Mesenchymal stem cell (in vitro differentiated cells and primary cell): ENCODE measurements around the gene KLHL14.
A peak's percentile ranks its signal among the peaks of the same experiment; 100 is the strongest.

ENCODE experiments used
- DNase-seq: peaks from one replicate; pipeline ENCODE4 v3.0.0-alpha.2; 2013
- H2AFZ ChIP-seq: one replicate; pipeline ENCODE4 v1.6.1; 2013; ENCODE audit warnings: low read depth, mild to moderate bottlenecking, control low read depth, inconsistent platforms, low read length, moderate library complexity
- H2AK5ac ChIP-seq: 2 replicates; pipeline ENCODE4 v1.6.1; 2013; ENCODE audit warnings: low read length, moderate library complexity, mild to moderate bottlenecking, inconsistent platforms; ENCODE audit not compliant: severe bottlenecking
- H2BK120ac ChIP-seq: one replicate; pipeline ENCODE4 v1.6.1; 2013; ENCODE audit warnings: low read depth, mild to moderate bottlenecking, inconsistent platforms, low read length, moderate library complexity
- H2BK12ac ChIP-seq, 2 experiments: one replicate each; pipeline ENCODE4 v1.6.1; 2013; ENCODE audit warnings: inconsistent platforms in 2 of 2, low read length in 2 of 2, mild to moderate bottlenecking in 2 of 2, moderate library complexity in 2 of 2, control low read depth in 1 of 2
- H2BK15ac ChIP-seq: one replicate; pipeline ENCODE4 v1.6.1; 2013; ENCODE audit warnings: mild to moderate bottlenecking, low read depth, inconsistent platforms; ENCODE audit not compliant: poor library complexity, severe bottlenecking
- H2BK5ac ChIP-seq: 2 replicates; pipeline ENCODE4 v1.6.1; 2013; ENCODE audit warnings: low read depth, mild to moderate bottlenecking, low read length, control low read depth, inconsistent platforms; ENCODE audit not compliant: poor library complexity, severe bottlenecking
- H3K14ac ChIP-seq, 2 experiments: one replicate each; pipeline ENCODE4 v1.6.1; 2013; ENCODE audit warnings: inconsistent platforms in 2 of 2, low read length in 2 of 2, control low read depth in 1 of 2, mild to moderate bottlenecking in 1 of 2, moderate library complexity in 1 of 2
- H3K18ac ChIP-seq, 2 experiments: one replicate each; pipeline ENCODE4 v1.6.1; 2013; ENCODE audit warnings: inconsistent platforms in 2 of 2, low read length in 2 of 2, control low read depth in 1 of 2, low read depth in 1 of 2, mild to moderate bottlenecking in 1 of 2
- H3K23ac ChIP-seq, 2 experiments: one replicate each; pipeline ENCODE4 v1.6.1; 2013; ENCODE audit warnings: inconsistent platforms in 2 of 2, low read length in 2 of 2, mild to moderate bottlenecking in 2 of 2, moderate library complexity in 2 of 2, control low read depth in 1 of 2
- H3K27ac ChIP-seq: 2 replicates; pipeline ENCODE4 v1.5.1; 2013; ENCODE audit warnings: mild to moderate bottlenecking, moderate library complexity, low read length, control low read depth, inconsistent platforms; ENCODE audit not compliant: poor library complexity, severe bottlenecking
- H3K27me3 ChIP-seq, 2 experiments: 2 replicates each; pipeline versions ENCODE4 v1.6.1 to v1.7.0; 2013; ENCODE audit warnings: low read length in 2 of 2, mild to moderate bottlenecking in 2 of 2, moderate library complexity in 2 of 2, control low read depth in 1 of 2, inconsistent platforms in 1 of 2; ENCODE audit not compliant: control insufficient read depth in 1 of 2, insufficient read depth in 1 of 2
- H3K36me3 ChIP-seq, 2 experiments: 2 replicates each; pipeline versions ENCODE4 v1.6.1 to v1.7.0; 2013; ENCODE audit warnings: low read length in 2 of 2, control low read depth in 1 of 2, inconsistent platforms in 1 of 2, low read depth in 1 of 2, mild to moderate bottlenecking in 1 of 2; ENCODE audit not compliant: insufficient read depth in 2 of 2, control insufficient read depth in 1 of 2
- H3K4ac ChIP-seq, 2 experiments: one replicate each; pipeline ENCODE4 v1.6.1; 2013; ENCODE audit warnings: inconsistent platforms in 2 of 2, low read length in 2 of 2, mild to moderate bottlenecking in 2 of 2, moderate library complexity in 2 of 2, control low read depth in 1 of 2, low read depth in 1 of 2
- H3K4me1 ChIP-seq: 2 replicates; pipeline ENCODE4 v1.6.1; 2013; ENCODE audit warnings: low read depth, low read length, control low read depth; ENCODE audit not compliant: control insufficient read depth, insufficient read depth
- H3K4me2 ChIP-seq: 2 replicates; pipeline ENCODE4 v1.6.1; 2013; ENCODE audit warnings: low read length, mild to moderate bottlenecking, inconsistent platforms; ENCODE audit not compliant: poor library complexity, severe bottlenecking
- H3K4me3 ChIP-seq, 2 experiments: 2 replicates each; pipeline versions ENCODE4 v1.5.1 to v1.7.0; 2013; ENCODE audit warnings: low read length in 2 of 2, mild to moderate bottlenecking in 2 of 2, control low read depth in 1 of 2, low read depth in 1 of 2; ENCODE audit not compliant: insufficient read depth in 1 of 2
- H3K79me1 ChIP-seq: replicated peaks from 2 replicates; pipeline ENCODE4 v1.6.1; 2013; ENCODE audit warnings: mild to moderate bottlenecking, control low read depth, low read length, inconsistent platforms; ENCODE audit not compliant: poor library complexity, severe bottlenecking
- H3K9ac ChIP-seq: 2 replicates; pipeline ENCODE4 v1.7.0; 2013; ENCODE audit warnings: mild to moderate bottlenecking, low read length, moderate library complexity
- H3K9me3 ChIP-seq: 2 replicates; pipeline ENCODE4 v1.7.0; 2013; ENCODE audit warnings: mild to moderate bottlenecking, low read length; ENCODE audit not compliant: control insufficient read depth
- H4K8ac ChIP-seq: one replicate; pipeline ENCODE4 v1.6.1; 2013; ENCODE audit warnings: inconsistent platforms, mild to moderate bottlenecking, low read length, moderate library complexity
- H4K91ac ChIP-seq: one replicate; pipeline ENCODE4 v1.6.1; 2013; ENCODE audit warnings: mild to moderate bottlenecking, low read length, inconsistent platforms
- WGBS: methylation state at CpG from one replicate; pipeline ENCODE4 v1.1.7; 2013; ENCODE audit warnings: mixed read lengths; 5-methylcytosine and 5-hydroxymethylcytosine counted together

Gene KLHL14

DNA sequence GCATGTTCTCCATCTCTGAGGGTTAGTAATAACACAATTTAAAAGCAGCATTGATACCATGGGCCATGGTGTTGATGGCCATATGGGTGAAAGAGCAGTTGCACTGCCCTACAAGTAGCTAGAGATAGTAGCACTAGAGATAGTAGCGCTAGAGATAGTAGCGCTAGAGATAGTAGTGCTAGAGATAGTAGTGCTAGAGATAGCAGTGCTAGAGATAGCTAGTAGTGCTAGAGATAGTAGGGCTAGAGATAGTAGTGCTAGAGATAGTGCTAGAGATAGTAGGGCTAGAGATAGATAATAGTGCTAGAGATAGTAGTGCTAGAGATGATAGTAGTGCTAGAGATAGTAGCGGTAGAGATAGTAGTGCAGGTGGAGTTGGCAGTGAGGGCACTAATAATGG, 39.5 kb upstream of the KLHL14 start:
- no peaks in the 10 kb centered on the region for H3K4me1 ChIP-seq
- peaks cover 0 to 5% of the 10 kb centered on the region in 2 experiments for H3K27me3 ChIP-seq
- H3K14ac ChIP-seq: no peak overlapping the region
- H3K4me3 ChIP-seq: no peak overlapping the region
- H3K9ac ChIP-seq: no peak overlapping the region
- no peak overlapping the region for H2AFZ ChIP-seq
- no peak overlapping the region for H3K27ac ChIP-seq
- H2AK5ac ChIP-seq: no peak overlapping the region
- no peak overlapping the region for H2BK12ac ChIP-seq
- no peaks in the 10 kb centered on the region for H3K36me3 ChIP-seq
- no peak overlapping the region for H2BK120ac ChIP-seq
- 63% methylated on average over 3 of the region's 3 CpGs for WGBS
- H2BK5ac ChIP-seq: no peak overlapping the region
- H4K91ac ChIP-seq: no peak overlapping the region
- H4K8ac ChIP-seq: no peak overlapping the region
- DNase-seq: no peak
- H3K18ac ChIP-seq: no peak overlapping the region
- H3K4me2 ChIP-seq: no peak overlapping the region
- H3K9me3 ChIP-seq: peaks cover 6% of the 10 kb centered on the region
- H3K79me1 ChIP-seq: no peaks in the 10 kb centered on the region
- H3K4ac ChIP-seq: no peak overlapping the region
- H3K23ac ChIP-seq: no peak overlapping the region
- no peak overlapping the region for H2BK15ac ChIP-seq

DNA sequence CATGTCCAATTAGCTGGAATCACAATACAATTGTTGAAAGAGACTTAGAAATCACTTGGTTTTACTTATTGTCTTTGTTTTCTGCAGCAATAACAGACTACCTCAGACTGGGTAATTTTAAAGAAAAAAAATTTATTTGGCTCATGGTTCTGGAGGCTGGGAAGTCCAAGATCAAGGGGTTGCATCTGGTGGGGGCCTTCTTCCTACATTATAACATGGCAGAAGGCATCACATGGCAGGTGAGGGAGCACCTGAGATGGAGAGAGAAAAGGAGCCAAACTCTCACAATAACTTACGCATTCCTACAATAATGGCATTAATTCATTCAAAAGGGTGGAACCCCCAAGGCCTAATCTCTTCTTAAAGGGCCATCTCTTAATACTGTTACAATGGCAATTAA, 37.5 kb upstream of the KLHL14 start:
- H2BK12ac ChIP-seq: no peak overlapping the region
- WGBS: 40% methylated on average over 1 of the region's 1 CpG
- H3K36me3 ChIP-seq: no peaks in the 10 kb centered on the region
- H3K27ac ChIP-seq: no peak overlapping the region
- H2AK5ac ChIP-seq: no peak overlapping the region
- H3K23ac ChIP-seq: no peak overlapping the region
- DNase-seq: no peak
- no peak overlapping the region for H2BK120ac ChIP-seq
- no peak overlapping the region for H2BK15ac ChIP-seq
- peaks cover 0 to 8% of the 10 kb centered on the region in 2 experiments for H3K27me3 ChIP-seq
- no peak overlapping the region for H3K4me2 ChIP-seq
- no peak overlapping the region for H4K8ac ChIP-seq
- H2AFZ ChIP-seq: no peak overlapping the region
- no peak overlapping the region for H2BK5ac ChIP-seq
- H3K4ac ChIP-seq: no peak overlapping the region
- H3K18ac ChIP-seq: no peak overlapping the region
- no peaks in the 10 kb centered on the region for H3K4me1 ChIP-seq
- H3K4me3 ChIP-seq: no peak overlapping the region
- H3K9me3 ChIP-seq: peaks cover 6% of the 10 kb centered on the region
- no peak overlapping the region for H4K91ac ChIP-seq
- H3K14ac ChIP-seq: no peak overlapping the region
- no peak overlapping the region for H3K9ac ChIP-seq
- no peaks in the 10 kb centered on the region for H3K79me1 ChIP-seq

DNA sequence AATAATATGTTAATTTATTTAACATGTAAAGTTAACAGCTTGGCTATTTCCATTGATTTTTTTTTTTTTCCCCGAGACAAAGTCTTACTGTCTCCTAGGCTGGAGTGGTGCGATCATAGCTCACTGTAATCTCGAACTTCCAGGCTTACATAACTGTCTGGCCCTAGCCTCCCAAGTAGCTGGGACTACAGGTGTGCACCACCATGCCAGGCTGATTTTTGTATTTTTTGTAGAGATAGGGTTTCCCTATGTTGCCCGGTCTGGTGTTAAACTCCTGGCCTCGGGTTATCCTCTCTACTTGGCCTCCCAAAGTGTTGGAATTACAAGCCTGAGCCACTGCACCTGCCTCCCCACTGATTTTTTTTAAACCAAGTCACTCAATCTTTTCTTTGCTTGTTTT, 32.5 kb upstream of the KLHL14 start:
- H2AFZ ChIP-seq: no peak overlapping the region
- no peak overlapping the region for H2AK5ac ChIP-seq
- H3K18ac ChIP-seq: no peak overlapping the region
- no peak for DNase-seq
- no peak overlapping the region for H3K9ac ChIP-seq
- no peak overlapping the region for H2BK5ac ChIP-seq
- no peak overlapping the region for H2BK120ac ChIP-seq
- WGBS: 89% methylated on average over 5 of the region's 5 CpGs
- H3K4ac ChIP-seq: no peak overlapping the region
- H3K27ac ChIP-seq: no peak overlapping the region
- no peak overlapping the region for H3K14ac ChIP-seq
- peaks cover 7% of the 10 kb centered on the region for H3K4me1 ChIP-seq
- no peak overlapping the region for H4K91ac ChIP-seq
- no peak overlapping the region for H2BK12ac ChIP-seq
- no peaks in the 10 kb centered on the region for H3K36me3 ChIP-seq
- no peak overlapping the region for H2BK15ac ChIP-seq
- no peak overlapping the region for H3K4me2 ChIP-seq
- peaks cover 0 to 8% of the 10 kb centered on the region in 2 experiments for H3K27me3 ChIP-seq
- no peak overlapping the region for H4K8ac ChIP-seq
- no peak overlapping the region for H3K23ac ChIP-seq
- no peaks in the 10 kb centered on the region for H3K79me1 ChIP-seq
- H3K9me3 ChIP-seq: no peaks in the 10 kb centered on the region
- no peak overlapping the region for H3K4me3 ChIP-seq

DNA sequence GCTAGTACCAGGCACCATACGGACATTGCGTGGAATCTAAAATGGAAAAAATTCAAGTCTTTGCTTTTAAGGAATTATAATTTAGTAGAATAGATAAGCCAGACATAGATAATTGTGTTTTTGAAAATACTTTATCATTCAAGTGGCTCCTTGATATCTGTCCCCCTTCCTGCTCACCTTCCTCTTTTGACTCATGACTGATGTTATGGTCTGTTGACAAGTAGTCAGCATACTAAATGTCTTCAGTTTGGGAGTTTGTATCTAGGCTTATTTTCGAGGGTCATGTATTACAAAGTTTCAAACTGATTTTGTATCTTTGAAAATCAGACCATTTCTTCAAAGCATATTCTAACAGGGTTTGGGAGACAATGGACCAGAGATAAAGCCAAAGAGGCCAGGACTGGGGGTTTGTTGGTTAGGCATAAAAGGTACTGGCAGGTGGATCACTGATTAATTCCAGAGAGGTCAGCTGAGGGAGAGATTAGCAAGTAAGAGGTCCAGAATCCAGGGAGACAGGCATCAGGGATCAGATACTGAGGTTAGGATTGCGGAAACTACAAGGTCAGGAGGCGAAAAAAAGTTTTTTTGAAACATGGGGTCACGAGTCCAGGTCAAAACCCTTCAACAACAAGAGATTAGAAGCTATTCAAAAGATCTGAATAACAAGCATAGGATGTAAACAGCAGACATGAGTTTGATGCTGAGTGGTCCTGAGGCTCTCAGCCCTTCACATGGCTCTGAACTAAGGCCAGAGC, 31.5 kb upstream of the KLHL14 start:
- no peaks in the 10 kb centered on the region for H3K36me3 ChIP-seq
- H3K23ac ChIP-seq: no peak overlapping the region
- no peak overlapping the region for H4K8ac ChIP-seq
- no peak overlapping the region for H2BK15ac ChIP-seq
- H2BK5ac ChIP-seq: no peak overlapping the region
- H2BK12ac ChIP-seq: no peak overlapping the region
- H3K14ac ChIP-seq: no peak overlapping the region
- no peak overlapping the region for H3K4me2 ChIP-seq
- H3K79me1 ChIP-seq: no peaks in the 10 kb centered on the region
- no peak overlapping the region for H4K91ac ChIP-seq
- H3K4ac ChIP-seq: no peak overlapping the region
- H3K4me1 ChIP-seq: peaks cover 7% of the 10 kb centered on the region
- peaks cover 0 to 8% of the 10 kb centered on the region in 2 experiments for H3K27me3 ChIP-seq
- no peak overlapping the region for H2AFZ ChIP-seq
- no peak overlapping the region for H3K18ac ChIP-seq
- H3K4me3 ChIP-seq: no peak overlapping the region
- no peak for DNase-seq
- no peak overlapping the region for H3K27ac ChIP-seq
- no peak overlapping the region for H3K9ac ChIP-seq
- H2AK5ac ChIP-seq: peak overlapping the region; percentile 64
- no peak overlapping the region for H2BK120ac ChIP-seq
- 83% methylated on average over 2 of the region's 6 CpGs for WGBS
- H3K9me3 ChIP-seq: no peaks in the 10 kb centered on the region
